HepG2 (cell line): ENCODE data around the gene SMAD6. TPM values are rescaled to one million over a fixed set of nuclear protein-coding genes. Genes with fewer than 3 reads are reported as not detected.

Source experiments
- ATAC-seq: fragments of 200-7000 bp; cut with Tn5 transposase; 3 replicates; pipeline ENCODE4 v1.9.1; 2020; ENCODE audit warnings: mild to moderate bottlenecking, moderate library complexity
- BruUV-seq: library from RNA; stranded (reverse); fragments of 400-500 nt; replicated peaks from 2 replicates; lab custom pipeline; 2021; lab: Mats Ljungman, UMichigan
- CTCF ChIA-PET: fragments of 300-600 bp; formaldehyde crosslinking; extraction: SDS; loops from one replicate; lab custom pipeline; 2021; ENCODE audit warnings: low total read pairs, inconsistent platforms, low intra/inter-chr PET ratio; lab: Yijun Ruan, JAX
- POLR2A ChIA-PET: fragments of 350-600 bp; sonication (Branson Sonifier 250); formaldehyde crosslinking; loops from one replicate; lab custom pipeline; 2020; ENCODE audit warnings: antibody characterized with exemption, inconsistent platforms; lab: Yijun Ruan, JAX
- DNase-seq: peaks from one replicate; pipeline ENCODE4 v3.0.0-alpha.2; 2015; ENCODE audit warnings: low spot score
- FAIRE-seq: peaks from 3 replicates; lab custom pipeline; 2011; peaks lifted over from hg19 to GRCh38; lab: Jason Lieb, UNC
- H2AFZ ChIP-seq: one replicate; pipeline ENCODE4 v1.6.1; 2011; ENCODE audit warnings: low read length, inconsistent platforms
- H3K27ac ChIP-seq: fragments of 300-600 bp; 3 replicates; pipeline ENCODE4 v1.8.0; 2011; ENCODE audit warnings: mixed run types, mild to moderate bottlenecking, mixed read lengths, low read length, inconsistent platforms; ENCODE audit not compliant: insufficient read depth; ENCODE audit errors: extremely low read length
- H3K27me3 ChIP-seq, 2 experiments: fragments of 200-600 bp in 1 of 2; 2 replicates in 1 of 2; 3 replicates in 1 of 2; pipeline versions ENCODE4 v1.6.0 to v1.8.0; 2011; ENCODE audit warnings: low read length in 2 of 2, mild to moderate bottlenecking in 2 of 2, moderate library complexity in 2 of 2, inconsistent platforms in 1 of 2; ENCODE audit not compliant: insufficient read depth in 2 of 2, control insufficient read depth in 1 of 2
- H3K36me3 ChIP-seq, 2 experiments: fragments of 200-600 bp in 1 of 2; replicated peaks in 1 of 2; 2 replicates in 1 of 2; 3 replicates in 1 of 2; pipeline versions ENCODE4 v1.5.1 to v1.8.0; 2011; ENCODE audit warnings: low read length in 2 of 2, inconsistent platforms in 1 of 2; ENCODE audit not compliant: insufficient read depth in 2 of 2, control insufficient read depth in 1 of 2
- H3K4me1 ChIP-seq: 2 replicates; pipeline ENCODE4 v1.5.1; 2012; ENCODE audit warnings: low read length, inconsistent platforms; ENCODE audit not compliant: insufficient read depth
- H3K4me2 ChIP-seq: 2 replicates; pipeline ENCODE4 v1.6.0; 2011; ENCODE audit warnings: low read depth, low read length, inconsistent platforms
- H3K4me3 ChIP-seq, 3 experiments: fragments of 200-600 bp in 1 of 3; sonication (generic), shearing (Covaris generic) in 1 of 3; replicated peaks in 1 of 3; 2 replicates each; pipeline ENCODE4 v1.5.1; 2011 to 2016; ENCODE audit warnings: low read length in 3 of 3, inconsistent platforms in 2 of 3, low read depth in 2 of 3, mild to moderate bottlenecking in 2 of 3, control low read depth in 1 of 3, mixed read lengths in 1 of 3; ENCODE audit not compliant: insufficient read depth in 1 of 3
- H3K79me2 ChIP-seq: one replicate; pipeline ENCODE4 v1.6.1; 2011; ENCODE audit warnings: low read length, inconsistent platforms; ENCODE audit not compliant: insufficient read depth
- H3K9ac ChIP-seq: 2 replicates; pipeline ENCODE4 v1.6.0; 2011; ENCODE audit warnings: mild to moderate bottlenecking, low read depth, low read length, inconsistent platforms; ENCODE audit not compliant: insufficient read depth
- H3K9me3 ChIP-seq: 2 replicates; pipeline ENCODE4 v1.5.1; 2012; ENCODE audit warnings: mild to moderate bottlenecking, low read length
- H4K20me1 ChIP-seq: 2 replicates; pipeline ENCODE4 v1.6.0; 2011; ENCODE audit warnings: inconsistent platforms, mild to moderate bottlenecking, low read length, moderate library complexity; ENCODE audit not compliant: insufficient read depth
- ARNTL ChIP-seq: sonication (generic); formaldehyde crosslinking; IDR thresholded peaks from 2 replicates; pipeline ENCODE4 v1.4.0; 2020; ENCODE audit warnings: mild to moderate bottlenecking, missing genetic modification reagents
- CHCHD3 ChIP-seq: sonication (generic); formaldehyde crosslinking; IDR thresholded peaks from 2 replicates; pipeline ENCODE4 v1.8.0; 2022; ENCODE audit warnings: mild to moderate bottlenecking, missing genetic modification reagents, moderate library complexity
- FOXM1 ChIP-seq: sonication (generic); formaldehyde crosslinking; IDR thresholded peaks from 2 replicates; pipeline ENCODE4 v1.5.0; 2020; ENCODE audit warnings: missing genetic modification reagents
- HMG20B ChIP-seq: conservative IDR thresholded peaks from 2 replicates; pipeline ENCODE4 v1.6.1; 2016; ENCODE audit warnings: missing genetic modification reagents, missing compliant biosample characterization
- HNRNPLL ChIP-seq: fragments of 200-400 bp; formaldehyde crosslinking; IDR thresholded peaks from 2 replicates; pipeline ENCODE4 v1.6.1; 2017; ENCODE audit warnings: mild to moderate bottlenecking, low read depth, low read length; ENCODE audit not compliant: poor library complexity, severe bottlenecking
- MIER3 ChIP-seq: IDR thresholded peaks from 2 replicates; pipeline ENCODE4 v1.6.1; 2016; ENCODE audit warnings: missing compliant biosample characterization, borderline replicate concordance
- NFKBIZ ChIP-seq: IDR thresholded peaks from 2 replicates; pipeline ENCODE4 v1.6.1; 2018; ENCODE audit warnings: missing genetic modification reagents, missing compliant biosample characterization
- XBP1 ChIP-seq: sonication (generic); formaldehyde crosslinking; IDR thresholded peaks from 2 replicates; pipeline ENCODE4 v1.5.0; 2020; ENCODE audit warnings: missing genetic modification reagents
- ZBTB21 ChIP-seq: sonication (generic); formaldehyde crosslinking; IDR thresholded peaks from 2 replicates; pipeline ENCODE4 v1.4.0; 2020; ENCODE audit warnings: missing genetic modification reagents
- ZFX ChIP-seq: sonication (generic); formaldehyde crosslinking; IDR thresholded peaks from 2 replicates; pipeline ENCODE4 v1.4.0; 2020; ENCODE audit warnings: mild to moderate bottlenecking, low read depth, missing genetic modification reagents, moderate library complexity
- ZNF207 ChIP-seq: fragments of 450-650 bp; IDR thresholded peaks from 2 replicates; pipeline ENCODE4 v1.6.1; 2016; ENCODE audit warnings: antibody characterized with exemption, borderline replicate concordance
- ZNF354B ChIP-seq: sonication (generic); formaldehyde crosslinking; IDR thresholded peaks from 2 replicates; pipeline ENCODE4 v1.8.0; 2022; ENCODE audit warnings: mild to moderate bottlenecking, missing genetic modification reagents
- ZNF652 ChIP-seq: IDR thresholded peaks from 2 replicates; pipeline ENCODE4 v1.6.1; 2016; ENCODE audit warnings: low read depth, borderline replicate concordance
- ZSCAN30 ChIP-seq: sonication (generic); formaldehyde crosslinking; IDR thresholded peaks from 2 replicates; pipeline ENCODE4 v1.5.0; 2020; ENCODE audit warnings: mild to moderate bottlenecking, missing genetic modification reagents
- WGBS: methylation state at CpG from one replicate; pipeline ENCODE4 v1.1.6; 2017; ENCODE audit warnings: low lambda C conversion rate; 5-methylcytosine and 5-hydroxymethylcytosine counted together
- in situ Hi-C: cut with HindIII; loops from 2 replicates; pipeline ENCODE4 v1.10.0; 2017; ENCODE audit warnings: low pct_unique_long_range_greater_than_20kb; ENCODE audit not compliant: extremely low pct_ligation_motif_present
- intact Hi-C: fragments of 100-400 bp; cut with micrococcal nuclease; formaldehyde crosslinking; loops from one replicate; pipeline ENCODE4 v1.10.0; 2022; ENCODE audit not compliant: unreplicated experiment
- polyA plus RNA-seq, 8 experiments: library from polyadenylated mRNA; depleted of rRNA in 3 of 8; stranded (reverse) in 7 of 8; unstranded in 1 of 8; fragments of >200 nt; fragmentation: Illumina TruSeq in 4 of 8; extraction: Trizol in 4 of 8; gene quantifications; 2 replicates each; pipeline versions ENCODE4 v1.2.1 to v1.2.3, GENCODE V29; 2011 to 2016; ENCODE audit warnings: low read depth in 4 of 8, missing spikeins in 1 of 8, mixed read lengths in 1 of 8; ENCODE audit not compliant: insufficient read depth in 1 of 8
- total RNA-seq, 5 experiments: library from RNA; depleted of rRNA; stranded (reverse); fragments of >200 nt; fragmentation: Illumina TruSeq; extraction: Trizol; gene quantifications; 2 replicates each; pipeline ENCODE4 v1.2.3, GENCODE V29; 2016; ENCODE audit warnings: low read depth in 1 of 5
- TF ChIP-seq, protein P1 (sequence below): IDR thresholded peaks from 2 replicates; pipeline ENCODE4 v1.6.1; 2016; ENCODE audit warnings: mild to moderate bottlenecking
- TF ChIP-seq, protein P2 (sequence below): sonication (generic); formaldehyde crosslinking; conservative IDR thresholded peaks from 2 replicates; pipeline ENCODE4 v1.8.1; 2023; ENCODE audit warnings: missing genetic modification reagents
- TF ChIP-seq, protein P3 (sequence below): sonication (generic); formaldehyde crosslinking; conservative IDR thresholded peaks from 2 replicates; pipeline ENCODE4 v1.8.0; 2022; ENCODE audit warnings: missing genetic modification reagents

The SMAD6 gene
- total and polyA plus RNA-seq, 2 of the 13 experiments (the other 11 are each of a cell fraction or from before 2014, with no cell fraction given) = 3.3 to 4.4 TPM

DNA sequence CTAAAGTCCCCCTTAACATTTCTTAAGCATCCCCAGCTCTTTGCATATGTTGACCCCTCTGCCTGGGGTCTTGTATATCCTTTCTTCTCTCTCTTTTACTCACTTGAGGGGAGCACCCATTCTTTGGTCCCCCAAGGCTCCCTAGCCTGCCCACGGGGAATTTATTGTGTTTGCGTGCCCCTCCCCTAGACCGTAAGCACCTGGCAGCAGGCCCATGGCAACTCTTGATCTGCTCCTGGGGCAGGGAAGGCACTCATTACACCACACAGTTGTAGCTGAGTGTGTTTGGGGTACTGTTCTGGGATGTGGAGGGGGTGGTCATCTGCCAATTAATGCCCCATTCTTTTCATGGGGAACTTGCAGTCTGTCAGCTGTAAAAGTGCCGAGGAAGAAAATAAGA lies 27.3 kb upstream of the SMAD6 start:
- intact Hi-C loops = no loop called here
- Histone ChIP-seq H3K4me1 (peaks cover 18% of the 10 kb centered on the region), H3K36me3 (no peaks in the 10 kb centered on the region), H3K79me2 (no peaks in the 10 kb centered on the region), H3K27me3 (no peaks in the 10 kb centered on the region), H3K9ac (no peak overlapping the region), H3K9me3 (no peaks in the 10 kb centered on the region), H3K4me3 (no peak overlapping the region), H2AFZ (no peak overlapping the region), H3K4me2 (no peak overlapping the region), H4K20me1 (no peaks in the 10 kb centered on the region), H3K27ac (no peak overlapping the region)
- 53% methylated on average over 4 of the region's 4 CpGs for whole genome bisulfite sequencing
- no TSS peak for BruUV-seq
- in situ Hi-C loops = no loop called here
- no peak for FAIRE-seq
- CTCF ChIA-PET = no interaction called here
- POLR2A ChIA-PET = no interaction called here
- TF ChIP-seq HMG20B (CRISPR knock-in tag) (no peak), ZNF354B (CRISPR knock-in tag) (no peak), HNRNPLL (no peak), ZBTB21 (no peak), CHCHD3 (CRISPR knock-in tag) (no peak)
- no peak for DNase-seq
- no peak for ATAC-seq

DNA sequence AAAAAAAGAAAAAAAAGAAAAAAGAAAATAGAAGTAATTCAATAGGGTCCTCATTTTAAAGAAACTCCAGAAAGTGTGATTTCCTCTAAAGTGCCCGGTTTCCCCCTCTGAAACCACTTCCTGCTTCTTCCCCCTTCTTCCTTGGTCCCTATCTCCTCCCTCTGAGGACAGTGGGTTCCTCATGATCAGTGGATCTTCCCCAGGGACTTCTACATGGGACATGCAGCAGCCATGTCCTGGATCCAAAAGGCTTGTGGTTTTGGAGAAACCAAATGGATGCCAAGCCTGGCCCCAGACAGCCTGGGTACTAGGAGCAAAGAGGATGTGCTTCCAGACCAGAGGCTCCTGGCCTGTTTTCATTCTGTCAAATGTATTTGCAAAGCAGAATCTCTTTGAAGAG lies 26.6 kb upstream of the SMAD6 start:
- Histone ChIP-seq H3K36me3 (no peaks in the 10 kb centered on the region), H3K79me2 (no peaks in the 10 kb centered on the region), H3K9ac (no peak overlapping the region), H2AFZ (no peak overlapping the region), H3K4me3 (no peak overlapping the region), H3K27ac (no peak overlapping the region), H4K20me1 (no peaks in the 10 kb centered on the region), H3K9me3 (no peaks in the 10 kb centered on the region), H3K27me3 (no peaks in the 10 kb centered on the region), H3K4me2 (no peak overlapping the region), H3K4me1 (peaks cover 25% of the 10 kb centered on the region)
- FAIRE-seq (no peak), ATAC-seq (no peak), DNase-seq (no peak)
- WGBS = 83% methylated on average over 1 of the region's 1 CpG
- no TSS peak for BruUV-seq
- in situ Hi-C loops (no loop called here), intact Hi-C loops (no loop called here)
- CTCF ChIA-PET = no interaction called here
- POLR2A ChIA-PET = no interaction called here
- TF ChIP-seq ZNF652 (no peak), ARNTL (CRISPR knock-in tag) (no peak), MIER3 (CRISPR knock-in tag) (no peak), ZFX (no peak), ZNF207 (no peak), FOXM1 (CRISPR knock-in tag) (no peak), ZSCAN30 (no peak), XBP1 (CRISPR knock-in tag) (no peak), NFKBIZ (CRISPR knock-in tag) (no peak)
- TF ChIP-seq, protein P1, sequence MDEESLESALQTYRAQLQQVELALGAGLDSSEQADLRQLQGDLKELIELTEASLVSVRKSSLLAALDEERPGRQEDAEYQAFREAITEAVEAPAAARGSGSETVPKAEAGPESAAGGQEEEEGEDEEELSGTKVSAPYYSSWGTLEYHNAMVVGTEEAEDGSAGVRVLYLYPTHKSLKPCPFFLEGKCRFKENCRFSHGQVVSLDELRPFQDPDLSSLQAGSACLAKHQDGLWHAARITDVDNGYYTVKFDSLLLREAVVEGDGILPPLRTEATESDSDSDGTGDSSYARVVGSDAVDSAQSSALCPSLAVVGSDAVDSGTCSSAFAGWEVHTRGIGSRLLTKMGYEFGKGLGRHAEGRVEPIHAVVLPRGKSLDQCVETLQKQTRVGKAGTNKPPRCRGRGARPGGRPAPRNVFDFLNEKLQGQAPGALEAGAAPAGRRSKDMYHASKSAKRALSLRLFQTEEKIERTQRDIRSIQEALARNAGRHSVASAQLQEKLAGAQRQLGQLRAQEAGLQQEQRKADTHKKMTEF (CRISPR knock-in tag) = no peak
- TF ChIP-seq, protein P2, sequence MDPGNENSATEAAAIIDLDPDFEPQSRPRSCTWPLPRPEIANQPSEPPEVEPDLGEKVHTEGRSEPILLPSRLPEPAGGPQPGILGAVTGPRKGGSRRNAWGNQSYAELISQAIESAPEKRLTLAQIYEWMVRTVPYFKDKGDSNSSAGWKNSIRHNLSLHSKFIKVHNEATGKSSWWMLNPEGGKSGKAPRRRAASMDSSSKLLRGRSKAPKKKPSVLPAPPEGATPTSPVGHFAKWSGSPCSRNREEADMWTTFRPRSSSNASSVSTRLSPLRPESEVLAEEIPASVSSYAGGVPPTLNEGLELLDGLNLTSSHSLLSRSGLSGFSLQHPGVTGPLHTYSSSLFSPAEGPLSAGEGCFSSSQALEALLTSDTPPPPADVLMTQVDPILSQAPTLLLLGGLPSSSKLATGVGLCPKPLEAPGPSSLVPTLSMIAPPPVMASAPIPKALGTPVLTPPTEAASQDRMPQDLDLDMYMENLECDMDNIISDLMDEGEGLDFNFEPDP (CRISPR knock-in tag) = no peak
- TF ChIP-seq, protein P3, sequence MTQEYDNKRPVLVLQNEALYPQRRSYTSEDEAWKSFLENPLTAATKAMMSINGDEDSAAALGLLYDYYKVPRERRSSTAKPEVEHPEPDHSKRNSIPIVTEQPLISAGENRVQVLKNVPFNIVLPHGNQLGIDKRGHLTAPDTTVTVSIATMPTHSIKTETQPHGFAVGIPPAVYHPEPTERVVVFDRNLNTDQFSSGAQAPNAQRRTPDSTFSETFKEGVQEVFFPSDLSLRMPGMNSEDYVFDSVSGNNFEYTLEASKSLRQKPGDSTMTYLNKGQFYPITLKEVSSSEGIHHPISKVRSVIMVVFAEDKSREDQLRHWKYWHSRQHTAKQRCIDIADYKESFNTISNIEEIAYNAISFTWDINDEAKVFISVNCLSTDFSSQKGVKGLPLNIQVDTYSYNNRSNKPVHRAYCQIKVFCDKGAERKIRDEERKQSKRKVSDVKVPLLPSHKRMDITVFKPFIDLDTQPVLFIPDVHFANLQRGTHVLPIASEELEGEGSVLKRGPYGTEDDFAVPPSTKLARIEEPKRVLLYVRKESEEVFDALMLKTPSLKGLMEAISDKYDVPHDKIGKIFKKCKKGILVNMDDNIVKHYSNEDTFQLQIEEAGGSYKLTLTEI (CRISPR knock-in tag) = no peak
